Adipose tissue (tissue), 3 donors: ENCODE measurements around the gene CFHR3. TPM values are rescaled to one million over a fixed set of nuclear protein-coding genes. Genes with fewer than 3 reads are reported as not detected.
"Not testable (repeated sequence)": the region's sequence is repeated elsewhere in the genome, so short reads cannot be mapped to it uniquely, and the experiment has no call there.

ENCODE experiments used
- H3K27ac ChIP-seq: one replicate; pipeline ENCODE4 v1.5.1; 2013; ENCODE audit warnings: low read depth, low read length
- WGBS, 3 donors: extraction: QIAGEN DNeasy Blood & Tissue Kit; methylation state at CpG; one replicate each; pipeline ENCODE4 v1.1.7; 2013; 5-methylcytosine and 5-hydroxymethylcytosine counted together
- polyA plus RNA-seq, 3 donors: library from polyadenylated mRNA; stranded (reverse); fragments of 200-250 nt; gene quantifications; one replicate each; pipeline ENCODE4 v1.2.3, GENCODE V29; 2013
- donor health status: healthy with polysubstance abuse.
- donor health status: Bipolar disorder and iron deficiency.
- donor health status: healthy.

Gene CFHR3
- polyA plus RNA-seq, 3 donors, result 0.15 to 0.45 TPM; not detected in 1

GRCh38 chr1:196819531-196819930 is 44.9 kb downstream of the CFHR3 start, which contains the start of gene CFHR1:
CFHR1 (plus strand) TSS chr1:196819731; CDS start chr1:196819845, 114 bp downstream.
- not testable (repeated sequence) for H3K27ac ChIP-seq
- no CpG with 5 or more reads among the region's 1 CpG for WGBS, 3 donors

- WGBS, 3 donors, result 1 to 2% (median 1%) methylated on average over 4 of the region's 4 CpGs
- not testable (repeated sequence) for H3K27ac ChIP-seq
These were observed 53.2 kb downstream of the CFHR3 start for GRCh38 chr1:196827860-196828259.

Other genes starting within 250 kb of the CFHR3 start
- 1 to 10 TPM in 1 of 3 donors, under 1 TPM in 2; 0.12 to 1.3 (median 0.33) TPM for gene KCNT2, start 166.4 kb upstream of the CFHR3 start, polyA plus RNA-seq
- gene CFH, start 122.8 kb upstream of the CFHR3 start, polyA plus RNA-seq, result 10 to 100 TPM in 2 of 3 donors, 1 to 10 TPM in 1; 6.4 to 37.7 (median 31.3) TPM
- 1 to 10 TPM in 2 of 3 donors, not detected in 1; 1.2 to 1.3 TPM for gene CFHR1, start 44.9 kb downstream of the CFHR3 start, polyA plus RNA-seq
- gene CFHR4, start 113.2 kb downstream of the CFHR3 start, polyA plus RNA-seq, result not detected
- gene CFHR2, start 168.9 kb downstream of the CFHR3 start, polyA plus RNA-seq, result not detected
- gene CFHR5, start 202.7 kb downstream of the CFHR3 start, polyA plus RNA-seq, result not detected